ENCODE data around the gene DNMT3A. TPM values are rescaled to one million over a fixed set of nuclear protein-coding genes. Genes with fewer than 3 reads are reported as not detected.

The DNMT3A gene
- total and polyA plus RNA-seq, 2 of the 8 experiments (the other 6 are each of a cell fraction or from before 2014, with no cell fraction given): 33.6 to 178 TPM

- TF ChIP-seq, protein P1, sequence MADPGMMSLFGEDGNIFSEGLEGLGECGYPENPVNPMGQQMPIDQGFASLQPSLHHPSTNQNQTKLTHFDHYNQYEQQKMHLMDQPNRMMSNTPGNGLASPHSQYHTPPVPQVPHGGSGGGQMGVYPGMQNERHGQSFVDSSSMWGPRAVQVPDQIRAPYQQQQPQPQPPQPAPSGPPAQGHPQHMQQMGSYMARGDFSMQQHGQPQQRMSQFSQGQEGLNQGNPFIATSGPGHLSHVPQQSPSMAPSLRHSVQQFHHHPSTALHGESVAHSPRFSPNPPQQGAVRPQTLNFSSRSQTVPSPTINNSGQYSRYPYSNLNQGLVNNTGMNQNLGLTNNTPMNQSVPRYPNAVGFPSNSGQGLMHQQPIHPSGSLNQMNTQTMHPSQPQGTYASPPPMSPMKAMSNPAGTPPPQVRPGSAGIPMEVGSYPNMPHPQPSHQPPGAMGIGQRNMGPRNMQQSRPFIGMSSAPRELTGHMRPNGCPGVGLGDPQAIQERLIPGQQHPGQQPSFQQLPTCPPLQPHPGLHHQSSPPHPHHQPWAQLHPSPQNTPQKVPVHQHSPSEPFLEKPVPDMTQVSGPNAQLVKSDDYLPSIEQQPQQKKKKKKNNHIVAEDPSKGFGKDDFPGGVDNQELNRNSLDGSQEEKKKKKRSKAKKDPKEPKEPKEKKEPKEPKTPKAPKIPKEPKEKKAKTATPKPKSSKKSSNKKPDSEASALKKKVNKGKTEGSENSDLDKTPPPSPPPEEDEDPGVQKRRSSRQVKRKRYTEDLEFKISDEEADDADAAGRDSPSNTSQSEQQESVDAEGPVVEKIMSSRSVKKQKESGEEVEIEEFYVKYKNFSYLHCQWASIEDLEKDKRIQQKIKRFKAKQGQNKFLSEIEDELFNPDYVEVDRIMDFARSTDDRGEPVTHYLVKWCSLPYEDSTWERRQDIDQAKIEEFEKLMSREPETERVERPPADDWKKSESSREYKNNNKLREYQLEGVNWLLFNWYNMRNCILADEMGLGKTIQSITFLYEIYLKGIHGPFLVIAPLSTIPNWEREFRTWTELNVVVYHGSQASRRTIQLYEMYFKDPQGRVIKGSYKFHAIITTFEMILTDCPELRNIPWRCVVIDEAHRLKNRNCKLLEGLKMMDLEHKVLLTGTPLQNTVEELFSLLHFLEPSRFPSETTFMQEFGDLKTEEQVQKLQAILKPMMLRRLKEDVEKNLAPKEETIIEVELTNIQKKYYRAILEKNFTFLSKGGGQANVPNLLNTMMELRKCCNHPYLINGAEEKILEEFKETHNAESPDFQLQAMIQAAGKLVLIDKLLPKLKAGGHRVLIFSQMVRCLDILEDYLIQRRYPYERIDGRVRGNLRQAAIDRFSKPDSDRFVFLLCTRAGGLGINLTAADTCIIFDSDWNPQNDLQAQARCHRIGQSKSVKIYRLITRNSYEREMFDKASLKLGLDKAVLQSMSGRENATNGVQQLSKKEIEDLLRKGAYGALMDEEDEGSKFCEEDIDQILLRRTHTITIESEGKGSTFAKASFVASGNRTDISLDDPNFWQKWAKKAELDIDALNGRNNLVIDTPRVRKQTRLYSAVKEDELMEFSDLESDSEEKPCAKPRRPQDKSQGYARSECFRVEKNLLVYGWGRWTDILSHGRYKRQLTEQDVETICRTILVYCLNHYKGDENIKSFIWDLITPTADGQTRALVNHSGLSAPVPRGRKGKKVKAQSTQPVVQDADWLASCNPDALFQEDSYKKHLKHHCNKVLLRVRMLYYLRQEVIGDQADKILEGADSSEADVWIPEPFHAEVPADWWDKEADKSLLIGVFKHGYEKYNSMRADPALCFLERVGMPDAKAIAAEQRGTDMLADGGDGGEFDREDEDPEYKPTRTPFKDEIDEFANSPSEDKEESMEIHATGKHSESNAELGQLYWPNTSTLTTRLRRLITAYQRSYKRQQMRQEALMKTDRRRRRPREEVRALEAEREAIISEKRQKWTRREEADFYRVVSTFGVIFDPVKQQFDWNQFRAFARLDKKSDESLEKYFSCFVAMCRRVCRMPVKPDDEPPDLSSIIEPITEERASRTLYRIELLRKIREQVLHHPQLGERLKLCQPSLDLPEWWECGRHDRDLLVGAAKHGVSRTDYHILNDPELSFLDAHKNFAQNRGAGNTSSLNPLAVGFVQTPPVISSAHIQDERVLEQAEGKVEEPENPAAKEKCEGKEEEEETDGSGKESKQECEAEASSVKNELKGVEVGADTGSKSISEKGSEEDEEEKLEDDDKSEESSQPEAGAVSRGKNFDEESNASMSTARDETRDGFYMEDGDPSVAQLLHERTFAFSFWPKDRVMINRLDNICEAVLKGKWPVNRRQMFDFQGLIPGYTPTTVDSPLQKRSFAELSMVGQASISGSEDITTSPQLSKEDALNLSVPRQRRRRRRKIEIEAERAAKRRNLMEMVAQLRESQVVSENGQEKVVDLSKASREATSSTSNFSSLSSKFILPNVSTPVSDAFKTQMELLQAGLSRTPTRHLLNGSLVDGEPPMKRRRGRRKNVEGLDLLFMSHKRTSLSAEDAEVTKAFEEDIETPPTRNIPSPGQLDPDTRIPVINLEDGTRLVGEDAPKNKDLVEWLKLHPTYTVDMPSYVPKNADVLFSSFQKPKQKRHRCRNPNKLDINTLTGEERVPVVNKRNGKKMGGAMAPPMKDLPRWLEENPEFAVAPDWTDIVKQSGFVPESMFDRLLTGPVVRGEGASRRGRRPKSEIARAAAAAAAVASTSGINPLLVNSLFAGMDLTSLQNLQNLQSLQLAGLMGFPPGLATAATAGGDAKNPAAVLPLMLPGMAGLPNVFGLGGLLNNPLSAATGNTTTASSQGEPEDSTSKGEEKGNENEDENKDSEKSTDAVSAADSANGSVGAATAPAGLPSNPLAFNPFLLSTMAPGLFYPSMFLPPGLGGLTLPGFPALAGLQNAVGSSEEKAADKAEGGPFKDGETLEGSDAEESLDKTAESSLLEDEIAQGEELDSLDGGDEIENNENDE (IDR thresholded peaks at IDR 0.05; ENCODE audit: insufficient replicate concordance, low read length): no peak
- TF ChIP-seq KDM4A (IDR thresholded peaks at IDR 0.05; ENCODE audit: low read depth, low read length, severe bottlenecking): peak; percentile 29
- TF ChIP-seq KDM1A (IDR thresholded peaks at IDR 0.05; ENCODE audit: borderline replicate concordance, low read length): no peak
- TF ChIP-seq BACH1 (IDR thresholded peaks at IDR 0.05; ENCODE audit: low read length): no peak
- no peak for TF ChIP-seq RFX5 (IDR thresholded peaks at IDR 0.05; ENCODE audit: borderline replicate concordance, low read depth, low read length)
- TF ChIP-seq POLR2A (IDR thresholded peaks at IDR 0.05; ENCODE audit: control extremely low read depth in 1 of 2, low read depth in 2 of 2, low read length in 2 of 2): peak in 1 of 2 experiments; percentile 50; a peak in 2 of 3 replicates
- no peak for TF ChIP-seq ATF2 (IDR thresholded peaks at IDR 0.05; ENCODE audit: low read length)
- no peak for TF ChIP-seq EZH2 (IDR thresholded peaks at IDR 0.05; ENCODE audit: low read depth, low read length, severe bottlenecking)
Observed at GRCh38 chr2:25252291-25253152, 89.2 kb downstream of the DNMT3A start (continued).
